GM23338 (cell line): ENCODE data around the gene DCBLD1. TPM values are rescaled to one million over a fixed set of nuclear protein-coding genes. Genes with fewer than 3 reads are reported as not detected.

Experiments
- ATAC-seq: fragments of 200-7000 bp; cut with Tn5 transposase; 3 replicates; pipeline ENCODE4 v1.9.1; 2020
- DNase-seq: peaks from one replicate; pipeline ENCODE4 v3.0.0-alpha.2; 2015; ENCODE audit warnings: low spot score
- H2AFZ ChIP-seq: fragments of 200-600 bp; sonication (generic); 2 replicates; pipeline ENCODE4 v1.8.0; 2016; ENCODE audit warnings: antibody characterized with exemption, mild to moderate bottlenecking, moderate library complexity
- H3F3A ChIP-seq: fragments of 200-600 bp; sonication (generic); replicated peaks from 2 replicates; pipeline ENCODE4 v1.8.0; 2017; ENCODE audit warnings: antibody characterized with exemption, mixed run types, low read depth
- H3K27ac ChIP-seq: fragments of 200-600 bp; sonication (generic); 2 replicates; pipeline ENCODE4 v1.6.1; 2016; ENCODE audit warnings: low read depth
- H3K27me3 ChIP-seq: fragments of 200-600 bp; sonication (generic); 2 replicates; pipeline ENCODE4 v1.8.0; 2016; ENCODE audit warnings: mild to moderate bottlenecking, mixed run types, moderate library complexity; ENCODE audit not compliant: insufficient read depth
- H3K36me3 ChIP-seq: fragments of 200-600 bp; sonication (generic); 2 replicates; pipeline ENCODE4 v1.8.0; 2016; ENCODE audit warnings: mild to moderate bottlenecking; ENCODE audit not compliant: insufficient read depth
- H3K4me1 ChIP-seq: fragments of 200-600 bp; sonication (generic); 2 replicates; pipeline ENCODE4 v1.8.0; 2016; ENCODE audit warnings: mild to moderate bottlenecking, moderate library complexity; ENCODE audit not compliant: insufficient read depth
- H3K4me2 ChIP-seq: fragments of 200-600 bp; sonication (generic); 2 replicates; pipeline ENCODE4 v1.7.1; 2017; ENCODE audit warnings: mixed run types
- H3K4me3 ChIP-seq: fragments of 200-600 bp; sonication (generic); 2 replicates; pipeline ENCODE4 v1.6.1; 2016; ENCODE audit warnings: mixed run types
- H3K79me2 ChIP-seq: fragments of 200-600 bp; sonication (generic); replicated peaks from 2 replicates; pipeline ENCODE4 v1.8.0; 2017; ENCODE audit warnings: mild to moderate bottlenecking; ENCODE audit not compliant: insufficient read depth
- H3K9me2 ChIP-seq: fragments of 200-600 bp; sonication (generic); 2 replicates; pipeline ENCODE4 v1.8.0; 2017; ENCODE audit not compliant: insufficient read depth
- H4K20me1 ChIP-seq: fragments of 200-600 bp; sonication (generic); replicated peaks from 2 replicates; pipeline ENCODE4 v1.8.0; 2017; ENCODE audit warnings: mild to moderate bottlenecking; ENCODE audit not compliant: insufficient read depth
- H3K27ac Mint-ChIP-seq: 2 replicates; pipeline ENCODE4 v1.8.0; 2020; ENCODE audit warnings: inconsistent platforms, mild to moderate bottlenecking, moderate library complexity, mixed read lengths
- H3K27me3 Mint-ChIP-seq: 3 replicates; pipeline ENCODE4 v1.8.0; 2022; ENCODE audit warnings: low read depth, mild to moderate bottlenecking, moderate library complexity, mixed read lengths, inconsistent platforms; ENCODE audit not compliant: insufficient read depth, poor library complexity
- H3K36me3 Mint-ChIP-seq: 3 replicates; pipeline ENCODE4 v1.8.0; 2021; ENCODE audit warnings: low read depth, mild to moderate bottlenecking, inconsistent platforms, moderate library complexity, mixed read lengths
- H3K4me1 Mint-ChIP-seq: 3 replicates; pipeline ENCODE4 v1.8.0; 2020; ENCODE audit warnings: mild to moderate bottlenecking, inconsistent platforms, mixed read lengths
- H3K4me3 Mint-ChIP-seq: 3 replicates; pipeline ENCODE4 v1.8.0; 2021; ENCODE audit warnings: moderate library complexity, mild to moderate bottlenecking, inconsistent platforms, mixed read lengths
- H3K9me3 Mint-ChIP-seq: 3 replicates; pipeline ENCODE4 v1.8.0; 2020; ENCODE audit warnings: moderate library complexity, mild to moderate bottlenecking, inconsistent platforms, mixed read lengths
- CREB1 ChIP-seq: fragments of 250-450 bp; sonication (Bioruptor Pico); IDR thresholded peaks from 2 replicates; pipeline ENCODE4 v1.5.0; 2020; ENCODE audit warnings: low read depth, mild to moderate bottlenecking, moderate library complexity
- EZH2 ChIP-seq: fragments of 200-600 bp; sonication (generic); IDR thresholded peaks from one replicate; pipeline ENCODE4 v1.8.0; 2017; ENCODE audit warnings: antibody characterized with exemption, mild to moderate bottlenecking, low read depth; ENCODE audit not compliant: unreplicated experiment
- JUNB ChIP-seq: IDR thresholded peaks from one replicate; pipeline ENCODE4 v1.6.1; 2016; ENCODE audit warnings: antibody characterized with exemption; ENCODE audit not compliant: unreplicated experiment
- POLR2AphosphoS5 ChIP-seq: IDR thresholded peaks from 2 replicates; pipeline ENCODE4 v1.6.1; 2016; ENCODE audit warnings: antibody characterized with exemption, low read depth
- STAT1 ChIP-seq: IDR thresholded peaks from one replicate; pipeline ENCODE4 v1.6.1; 2016; ENCODE audit warnings: antibody characterized with exemption; ENCODE audit not compliant: unreplicated experiment
- ZNF114 ChIP-seq: fragments of 250-450 bp; sonication (Bioruptor Pico); IDR thresholded peaks from 2 replicates; pipeline ENCODE4 v1.5.0; 2020; ENCODE audit warnings: mild to moderate bottlenecking, moderate library complexity
- ZNF331 ChIP-seq: fragments of 250-450 bp; sonication (Bioruptor Pico); IDR thresholded peaks from 2 replicates; pipeline ENCODE4 v1.5.0; 2020; ENCODE audit warnings: low read depth, mild to moderate bottlenecking, moderate library complexity
- polyA plus RNA-seq: library from polyadenylated mRNA; unstranded; fragments of >200 nt; fragmentation: Nextera tagmentation; extraction: Ambion mirVana; gene quantifications from 2 replicates; pipeline ENCODE4 v1.2.1, GENCODE V29; 2016
- total RNA-seq: library from RNA; depleted of rRNA; stranded (reverse); fragments of >200 nt; shearing (Covaris generic); gene quantifications from 2 replicates; pipeline ENCODE4 v1.2.3, GENCODE V29; 2014
- TF ChIP-seq, protein P1 (sequence below), 2 experiments: fragments of 200-600 bp in 1 of 2; sonication (generic) in 1 of 2; conservative IDR thresholded peaks; 2 replicates each; pipeline versions ENCODE4 v1.5.1 to v1.6.1; 2016 to 2017; ENCODE audit warnings: antibody characterized with exemption in 2 of 2, low read depth in 2 of 2, mild to moderate bottlenecking in 2 of 2, moderate library complexity in 1 of 2
- TF ChIP-seq, protein P2 (sequence below): IDR thresholded peaks from 2 replicates; pipeline ENCODE4 v1.6.1; 2016; ENCODE audit warnings: antibody characterized with exemption
- TF ChIP-seq, protein P3 (sequence below): IDR thresholded peaks from one replicate; pipeline ENCODE4 v1.6.1; 2018; ENCODE audit warnings: antibody characterized with exemption; ENCODE audit not compliant: unreplicated experiment

DCBLD1 gene
- total and polyA plus RNA-seq, 2 experiments from 2014 or later = 4.2 to 7.6 TPM

DNA sequence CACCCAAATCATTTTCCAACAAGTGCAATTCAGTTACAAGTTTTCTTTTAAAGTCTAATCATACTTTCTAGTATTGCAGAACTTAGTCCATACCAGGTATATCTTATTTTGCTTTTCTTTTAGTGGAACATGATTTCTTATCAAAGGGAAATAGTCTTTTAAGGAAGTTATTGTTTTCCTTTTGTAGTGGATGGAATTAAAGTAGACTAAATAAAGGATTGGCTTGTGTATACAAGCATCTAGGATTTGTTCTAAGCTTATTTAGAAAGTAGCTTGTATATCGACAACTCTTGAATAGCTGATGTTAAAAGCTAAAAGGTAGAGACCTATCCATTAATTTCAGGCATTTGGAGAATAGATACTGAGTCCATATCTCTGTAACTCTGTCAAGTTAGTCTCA lies 14.8 kb downstream of the DCBLD1 start:
- no peak for ATAC-seq

GRCh38 chr6:117498159-117498558 lies 15.7 kb downstream of the DCBLD1 start:
- Histone ChIP-seq H3K79me2 (no peaks in the 10 kb centered on the region), H3K9me2 (no peaks in the 10 kb centered on the region), H3K27ac (no peak overlapping the region), H3K4me3 (no peak overlapping the region), H2AFZ (no peak overlapping the region), H3K4me1 (no peaks in the 10 kb centered on the region), H3K27me3 (no peaks in the 10 kb centered on the region), H3F3A (no peaks in the 10 kb centered on the region), H4K20me1 (0 out of 2 replicates have a peak, but pooled peaks cover 2% of the 10 kb centered on the region), H3K36me3 (no peaks in the 10 kb centered on the region), H3K4me2 (no peak overlapping the region)
- DNase-seq (no peak), ATAC-seq (no peak)
- Mint-ChIP-seq H3K27me3 (no peaks in the 10 kb centered on the region), H3K36me3 (no peaks in the 10 kb centered on the region), H3K4me3 (no peak overlapping the region), H3K4me1 (no peaks in the 10 kb centered on the region), H3K27ac (no peak overlapping the region; the same call in 1 of the 2 replicates), H3K9me3 (no peaks in the 10 kb centered on the region)
- TF ChIP-seq, protein P1, sequence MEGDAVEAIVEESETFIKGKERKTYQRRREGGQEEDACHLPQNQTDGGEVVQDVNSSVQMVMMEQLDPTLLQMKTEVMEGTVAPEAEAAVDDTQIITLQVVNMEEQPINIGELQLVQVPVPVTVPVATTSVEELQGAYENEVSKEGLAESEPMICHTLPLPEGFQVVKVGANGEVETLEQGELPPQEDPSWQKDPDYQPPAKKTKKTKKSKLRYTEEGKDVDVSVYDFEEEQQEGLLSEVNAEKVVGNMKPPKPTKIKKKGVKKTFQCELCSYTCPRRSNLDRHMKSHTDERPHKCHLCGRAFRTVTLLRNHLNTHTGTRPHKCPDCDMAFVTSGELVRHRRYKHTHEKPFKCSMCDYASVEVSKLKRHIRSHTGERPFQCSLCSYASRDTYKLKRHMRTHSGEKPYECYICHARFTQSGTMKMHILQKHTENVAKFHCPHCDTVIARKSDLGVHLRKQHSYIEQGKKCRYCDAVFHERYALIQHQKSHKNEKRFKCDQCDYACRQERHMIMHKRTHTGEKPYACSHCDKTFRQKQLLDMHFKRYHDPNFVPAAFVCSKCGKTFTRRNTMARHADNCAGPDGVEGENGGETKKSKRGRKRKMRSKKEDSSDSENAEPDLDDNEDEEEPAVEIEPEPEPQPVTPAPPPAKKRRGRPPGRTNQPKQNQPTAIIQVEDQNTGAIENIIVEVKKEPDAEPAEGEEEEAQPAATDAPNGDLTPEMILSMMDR (conservative IDR thresholded peaks at IDR 0.05; ENCODE audit: low read depth in 2 of 2) = no peak
- TF ChIP-seq EZH2 (no peak), JUNB (no peak), POLR2AphosphoS5 (no peak), CREB1 (CRISPR knock-in tag) (no peak), STAT1 (no peak)
- TF ChIP-seq, protein P2, sequence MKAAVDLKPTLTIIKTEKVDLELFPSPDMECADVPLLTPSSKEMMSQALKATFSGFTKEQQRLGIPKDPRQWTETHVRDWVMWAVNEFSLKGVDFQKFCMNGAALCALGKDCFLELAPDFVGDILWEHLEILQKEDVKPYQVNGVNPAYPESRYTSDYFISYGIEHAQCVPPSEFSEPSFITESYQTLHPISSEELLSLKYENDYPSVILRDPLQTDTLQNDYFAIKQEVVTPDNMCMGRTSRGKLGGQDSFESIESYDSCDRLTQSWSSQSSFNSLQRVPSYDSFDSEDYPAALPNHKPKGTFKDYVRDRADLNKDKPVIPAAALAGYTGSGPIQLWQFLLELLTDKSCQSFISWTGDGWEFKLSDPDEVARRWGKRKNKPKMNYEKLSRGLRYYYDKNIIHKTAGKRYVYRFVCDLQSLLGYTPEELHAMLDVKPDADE = no peak
- TF ChIP-seq, protein P3, sequence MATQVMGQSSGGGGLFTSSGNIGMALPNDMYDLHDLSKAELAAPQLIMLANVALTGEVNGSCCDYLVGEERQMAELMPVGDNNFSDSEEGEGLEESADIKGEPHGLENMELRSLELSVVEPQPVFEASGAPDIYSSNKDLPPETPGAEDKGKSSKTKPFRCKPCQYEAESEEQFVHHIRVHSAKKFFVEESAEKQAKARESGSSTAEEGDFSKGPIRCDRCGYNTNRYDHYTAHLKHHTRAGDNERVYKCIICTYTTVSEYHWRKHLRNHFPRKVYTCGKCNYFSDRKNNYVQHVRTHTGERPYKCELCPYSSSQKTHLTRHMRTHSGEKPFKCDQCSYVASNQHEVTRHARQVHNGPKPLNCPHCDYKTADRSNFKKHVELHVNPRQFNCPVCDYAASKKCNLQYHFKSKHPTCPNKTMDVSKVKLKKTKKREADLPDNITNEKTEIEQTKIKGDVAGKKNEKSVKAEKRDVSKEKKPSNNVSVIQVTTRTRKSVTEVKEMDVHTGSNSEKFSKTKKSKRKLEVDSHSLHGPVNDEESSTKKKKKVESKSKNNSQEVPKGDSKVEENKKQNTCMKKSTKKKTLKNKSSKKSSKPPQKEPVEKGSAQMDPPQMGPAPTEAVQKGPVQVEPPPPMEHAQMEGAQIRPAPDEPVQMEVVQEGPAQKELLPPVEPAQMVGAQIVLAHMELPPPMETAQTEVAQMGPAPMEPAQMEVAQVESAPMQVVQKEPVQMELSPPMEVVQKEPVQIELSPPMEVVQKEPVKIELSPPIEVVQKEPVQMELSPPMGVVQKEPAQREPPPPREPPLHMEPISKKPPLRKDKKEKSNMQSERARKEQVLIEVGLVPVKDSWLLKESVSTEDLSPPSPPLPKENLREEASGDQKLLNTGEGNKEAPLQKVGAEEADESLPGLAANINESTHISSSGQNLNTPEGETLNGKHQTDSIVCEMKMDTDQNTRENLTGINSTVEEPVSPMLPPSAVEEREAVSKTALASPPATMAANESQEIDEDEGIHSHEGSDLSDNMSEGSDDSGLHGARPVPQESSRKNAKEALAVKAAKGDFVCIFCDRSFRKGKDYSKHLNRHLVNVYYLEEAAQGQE = no peak

More for the DNA sequence above, 14.8 kb downstream of the DCBLD1 start:
- no peak overlapping the region for H3K4me2 ChIP-seq
- 0 out of 2 replicates have a peak, but pooled peaks cover 2% of the 10 kb centered on the region for H4K20me1 ChIP-seq
- H3K36me3 ChIP-seq = no peaks in the 10 kb centered on the region
- no peaks in the 10 kb centered on the region for H3K27me3 ChIP-seq
- H2AFZ ChIP-seq = no peak overlapping the region
- DNase-seq = no peak
- Mint-ChIP-seq H3K9me3 (no peaks in the 10 kb centered on the region), H3K27ac (no peak overlapping the region), H3K4me1 (no peaks in the 10 kb centered on the region), H3K4me3 (no peak overlapping the region), H3K36me3 (no peaks in the 10 kb centered on the region), H3K27me3 (no peaks in the 10 kb centered on the region)
- H3K4me3 ChIP-seq = no peak overlapping the region
- no peaks in the 10 kb centered on the region for H3K79me2 ChIP-seq
- no peaks in the 10 kb centered on the region for H3F3A ChIP-seq
- TF ChIP-seq JUNB (no peak), POLR2AphosphoS5 (no peak), CREB1 (CRISPR knock-in tag) (no peak), ZNF331 (CRISPR knock-in tag) (no peak), ZNF114 (CRISPR knock-in tag) (no peak), STAT1 (no peak)
- TF ChIP-seq, protein P3 = no peak
- H3K4me1 ChIP-seq = no peaks in the 10 kb centered on the region
- H3K9me2 ChIP-seq = no peaks in the 10 kb centered on the region
- H3K27ac ChIP-seq = no peak overlapping the region
